DMS153 treated with DMSO at 0.1 percent for 48 hours (cell line): ENCODE results near the gene CDC42SE2.
"Not testable (repeated sequence)": the region's sequence is repeated elsewhere in the genome, so short reads cannot be mapped to it uniquely, and the experiment has no call there.

Experiments used
- DNase-seq: peaks from one replicate; lab custom pipeline; 2025; ENCODE audit not compliant: unreplicated experiment; lab: John Stamatoyannopoulos, UW

CDC42SE2 gene

GRCh38 chr5:131318455-131318854 lies 54.6 kb downstream of the CDC42SE2 start:
- DNase-seq: no peak

- no peak for DNase-seq
These were observed 57.2 kb downstream of the CDC42SE2 start for GRCh38 chr5:131321066-131321465.

GRCh38 chr5:131322926-131323325 lies 59.1 kb downstream of the CDC42SE2 start:
- DNase-seq: no peak

GRCh38 chr5:131323378-131323777 lies 59.5 kb downstream of the CDC42SE2 start:
- DNase-seq: no peak

GRCh38 chr5:131324303-131324702 lies 60.5 kb downstream of the CDC42SE2 start:
- no peak for DNase-seq

- no peak for DNase-seq
These were observed 64.9 kb downstream of the CDC42SE2 start for GRCh38 chr5:131328536-131329285.

GRCh38 chr5:131329286-131329560 lies 65.4 kb downstream of the CDC42SE2 start:
- DNase-seq: no peak

- DNase-seq: no peak
These were observed 66.2 kb downstream of the CDC42SE2 start for GRCh38 chr5:131330031-131330430.

- DNase-seq: not testable (repeated sequence)
These were observed 71.9 kb downstream of the CDC42SE2 start for GRCh38 chr5:131335756-131336155.

GRCh38 chr5:131336801-131337200 lies 72.9 kb downstream of the CDC42SE2 start:
- DNase-seq: not testable (repeated sequence)

GRCh38 chr5:131337240-131338050 lies 73.6 kb downstream of the CDC42SE2 start:
- not testable (repeated sequence) for DNase-seq

- no peak for DNase-seq
These were observed 74.2 kb downstream of the CDC42SE2 start for GRCh38 chr5:131338051-131338453.

- DNase-seq: not testable (repeated sequence)
These were observed 80.4 kb downstream of the CDC42SE2 start for GRCh38 chr5:131344288-131344687.

GRCh38 chr5:131346204-131346603 lies 82.4 kb downstream of the CDC42SE2 start:
- not testable (repeated sequence) for DNase-seq

- DNase-seq: no peak
These were observed 90.1 kb downstream of the CDC42SE2 start for GRCh38 chr5:131353991-131354390.

GRCh38 chr5:131355971-131356528 lies 92.2 kb downstream of the CDC42SE2 start:
- no peak for DNase-seq

- DNase-seq: no peak
These were observed 92.8 kb downstream of the CDC42SE2 start for GRCh38 chr5:131356619-131357018.

- DNase-seq: no peak
These were observed 94.1 kb downstream of the CDC42SE2 start for GRCh38 chr5:131357739-131358561.

- DNase-seq: no peak
These were observed 97.9 kb downstream of the CDC42SE2 start for GRCh38 chr5:131361677-131362315.

- DNase-seq: no peak
These were observed 100.1 kb downstream of the CDC42SE2 start for GRCh38 chr5:131363811-131364506.
